GM18526 (cell line): Measurements from ENCODE around the gene HPD.
A peak's percentile ranks its signal among the peaks of the same experiment; 100 is the strongest.

Experiments
- POLR2A ChIP-seq: IDR thresholded peaks from 3 replicates; pipeline ENCODE4 v1.6.1; 2011; ENCODE audit not compliant: insufficient read length; ENCODE audit errors: extremely low read depth

Gene HPD

DNA sequence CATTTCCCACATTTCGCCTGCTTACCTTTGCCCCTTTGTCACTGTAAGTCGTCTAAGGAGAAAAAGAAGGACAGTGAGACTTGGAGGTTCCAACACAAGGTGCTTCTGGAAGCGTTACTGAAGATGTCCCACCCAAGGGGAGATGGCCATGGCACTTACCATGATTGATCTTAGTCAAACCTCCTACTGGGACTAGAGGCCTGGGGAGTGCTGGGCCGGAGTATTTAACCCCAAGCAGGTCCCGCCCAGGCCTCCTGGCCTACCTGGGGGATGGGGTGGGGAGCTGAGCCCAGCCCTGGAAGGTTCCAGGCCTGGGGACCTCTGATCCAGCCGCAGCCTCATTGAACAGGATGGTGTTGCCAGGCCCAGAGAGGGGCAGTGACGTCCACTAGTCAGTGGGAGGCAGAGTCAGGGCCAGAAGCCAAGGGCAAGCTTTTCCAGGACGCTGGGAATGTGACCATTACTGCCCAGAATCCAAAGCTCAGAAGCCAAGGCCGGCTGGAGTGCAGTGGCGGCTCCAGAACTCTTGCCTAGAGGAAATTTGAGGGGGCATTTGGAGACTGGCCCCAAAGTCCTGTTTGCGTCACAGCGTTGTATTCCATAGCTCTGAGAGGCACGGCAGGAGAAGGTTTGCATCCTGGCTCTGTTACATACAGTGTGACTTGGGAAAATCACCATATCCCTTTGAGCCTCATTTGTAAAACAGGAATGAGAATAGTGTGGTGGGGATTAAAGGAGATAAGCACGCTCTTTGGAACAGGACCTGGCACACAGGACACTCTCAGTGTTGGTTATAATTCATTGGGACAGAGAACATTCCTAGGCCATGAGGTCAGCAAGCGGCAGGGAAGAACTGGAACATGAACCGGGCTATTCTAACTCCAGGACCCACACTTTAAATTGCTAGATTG is at the start of gene HPD:
Gene HPD (minus strand): TSS at position 198 of the 911 bp plus-strand sequence. CDS start 36 bp downstream, at position 162.
- no peak for TF ChIP-seq POLR2A

DNA sequence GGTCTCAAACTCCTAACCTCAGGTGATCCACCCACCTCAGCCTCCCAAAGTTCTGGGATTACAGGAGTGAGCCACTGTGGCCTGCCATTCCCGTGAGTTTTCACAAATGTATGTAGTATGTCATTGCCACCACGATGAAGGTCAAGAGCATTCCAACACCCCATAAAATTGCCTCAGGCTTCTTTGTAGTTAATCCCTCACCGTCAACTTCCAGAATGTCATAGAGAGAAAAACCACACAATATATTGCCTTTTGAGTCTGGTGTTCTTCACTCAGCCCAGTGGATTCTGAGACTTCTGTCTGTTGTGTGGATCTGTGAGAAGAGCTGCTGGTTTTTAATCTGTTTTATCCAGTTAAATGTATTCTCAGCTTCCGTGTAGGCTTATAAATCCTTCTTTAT is 47.1 kb upstream of the HPD start:
- TF ChIP-seq POLR2A, result no peak

DNA sequence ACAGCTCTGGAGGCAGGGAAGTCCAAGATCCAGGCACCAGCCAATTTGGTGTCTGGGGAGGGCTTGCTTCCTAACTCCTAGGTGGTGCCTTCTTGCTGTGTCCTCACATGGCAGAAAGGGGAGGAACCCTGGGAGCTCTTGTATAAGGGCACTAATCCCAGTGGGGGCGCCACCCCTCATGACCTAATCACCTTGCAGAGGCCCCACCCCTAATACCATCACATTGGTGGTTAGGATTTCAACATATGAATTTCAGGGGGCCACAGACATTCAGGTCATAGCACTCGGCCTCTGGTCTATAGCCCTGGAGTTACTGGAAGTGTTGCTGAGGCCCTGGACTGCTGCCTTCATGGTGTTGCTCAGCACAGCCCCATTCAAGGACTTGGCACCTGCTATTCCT is 44.5 kb upstream of the HPD start:
- no peak for TF ChIP-seq POLR2A

DNA sequence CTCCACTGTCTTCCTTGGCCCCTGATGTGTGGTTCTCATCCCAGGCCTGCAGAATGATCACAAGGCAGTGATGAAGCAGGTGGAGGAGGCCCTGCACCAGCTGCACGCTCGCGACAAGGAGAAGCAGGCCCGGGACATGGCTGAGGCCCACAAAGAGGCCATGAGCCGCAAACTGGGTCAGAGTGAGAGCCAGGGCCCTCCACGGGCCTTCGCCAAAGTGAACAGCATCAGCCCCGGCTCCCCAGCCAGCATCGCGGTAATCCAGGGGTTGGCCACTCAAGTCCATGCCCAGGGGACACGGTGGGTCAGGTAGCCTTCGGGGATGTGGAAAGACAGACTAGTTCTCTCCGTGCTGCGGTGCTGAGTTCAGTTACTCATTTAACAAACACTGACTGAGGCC is 40.9 kb upstream of the HPD start:
- no peak for TF ChIP-seq POLR2A

GRCh38 chr12:121898287-121898686 is 39.6 kb upstream of the HPD start:
- no peak for TF ChIP-seq POLR2A

GRCh38 chr12:121894633-121895032 is 36.0 kb upstream of the HPD start:
- no peak for TF ChIP-seq POLR2A

GRCh38 chr12:121893961-121894460 is 35.4 kb upstream of the HPD start:
- no peak for TF ChIP-seq POLR2A

DNA sequence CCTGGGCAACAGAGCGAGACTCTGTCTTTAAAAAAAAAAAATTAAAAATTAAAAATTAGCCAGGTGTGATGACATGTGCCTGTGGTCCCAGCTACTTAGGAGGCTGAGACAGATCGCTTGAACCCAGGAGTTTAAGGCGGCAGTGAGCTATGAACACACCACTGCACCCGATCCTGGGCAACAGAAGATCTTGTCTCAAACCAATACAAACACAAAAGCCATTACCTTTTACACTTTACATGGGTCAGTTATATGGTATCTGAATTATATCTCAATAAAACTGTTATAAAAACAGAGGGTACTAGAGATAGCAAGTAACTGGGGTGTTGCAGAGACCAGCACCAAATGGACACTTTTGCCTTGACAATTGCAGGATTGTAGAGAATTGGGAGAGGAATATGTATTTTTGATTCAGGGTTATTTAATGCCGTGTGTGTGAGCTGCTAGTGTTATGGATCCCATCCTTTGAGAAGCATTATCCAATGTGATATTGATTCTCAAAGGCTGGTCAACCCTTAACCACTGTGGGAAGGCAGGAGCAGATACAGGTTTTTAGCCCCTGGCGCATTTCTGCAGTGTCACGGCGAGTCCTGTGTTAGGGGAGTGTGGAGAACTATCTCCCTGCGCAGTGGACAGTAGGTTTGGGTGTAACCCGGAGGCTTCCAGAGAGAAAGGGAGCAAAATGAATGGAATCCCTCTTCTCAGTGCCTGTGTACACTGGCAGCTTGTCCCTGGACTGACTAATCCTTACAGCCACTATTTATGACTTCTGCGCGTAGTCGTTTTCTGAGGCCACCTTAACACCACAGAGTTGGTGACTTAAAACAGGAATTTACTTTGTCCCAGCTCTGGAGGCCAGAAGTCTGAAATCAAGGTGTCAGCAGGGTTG is 34.3 kb upstream of the HPD start:
- no peak for TF ChIP-seq POLR2A

DNA sequence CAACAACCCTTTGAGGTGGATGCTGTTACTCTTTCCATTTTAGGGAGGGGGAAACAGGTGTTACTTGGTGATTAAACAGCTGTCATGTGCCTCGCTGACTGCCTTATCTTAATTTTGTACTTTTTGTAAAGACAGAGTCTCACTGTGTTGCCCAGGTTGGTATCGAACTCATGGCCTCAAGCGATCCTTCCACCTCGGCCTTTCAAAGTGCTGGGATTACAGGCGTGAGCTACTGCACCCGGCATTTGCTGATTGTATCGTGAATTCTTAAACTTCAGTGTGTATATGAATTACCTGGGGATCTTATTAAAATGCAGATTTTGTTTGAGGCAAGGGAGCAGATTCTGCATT is 30.6 kb upstream of the HPD start:
- no peak for TF ChIP-seq POLR2A

DNA sequence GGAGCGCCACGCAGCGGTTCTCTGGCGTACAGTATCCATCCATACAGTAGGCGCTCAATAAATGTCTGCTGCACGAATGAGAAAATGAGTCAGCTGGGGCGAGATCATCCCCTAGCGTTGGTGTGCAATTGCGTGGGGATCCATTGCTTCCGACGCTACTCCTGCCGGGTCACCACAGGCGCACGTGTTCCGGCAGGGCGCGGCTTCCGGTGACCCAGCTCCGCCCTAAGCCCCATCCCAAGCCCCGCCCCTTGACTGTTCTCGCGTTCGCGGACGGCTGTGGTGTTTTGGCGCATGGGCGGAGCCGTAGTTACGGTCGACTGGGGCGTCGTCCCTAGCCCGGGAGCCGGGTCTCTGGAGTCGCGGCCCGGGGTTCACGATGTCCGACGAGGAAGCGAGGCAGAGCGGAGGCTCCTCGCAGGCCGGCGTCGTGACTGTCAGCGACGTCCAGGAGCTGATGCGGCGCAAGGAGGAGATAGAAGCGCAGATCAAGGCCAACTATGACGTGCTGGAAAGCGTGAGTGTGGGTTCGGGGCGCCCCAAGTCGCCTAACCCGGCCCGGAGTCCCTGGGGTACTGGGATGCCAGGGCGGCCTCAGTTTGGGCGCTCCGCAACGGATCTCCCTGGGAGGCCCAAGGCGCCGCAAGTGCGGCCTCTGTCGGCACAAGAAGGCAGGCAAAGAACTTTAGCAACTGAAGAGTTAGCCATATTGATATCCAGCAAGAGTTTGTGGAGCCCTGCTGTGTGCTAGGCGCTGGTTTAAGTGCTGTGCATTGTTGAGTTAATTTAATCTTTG is 30.0 kb upstream of the HPD start, which contains the start of gene PSMD9:
Gene PSMD9 (plus strand): TSS at position 313 of the 796 bp plus-strand sequence. CDS start 67 bp downstream, at position 380.
- TF ChIP-seq POLR2A, result peak; percentile 88

DNA sequence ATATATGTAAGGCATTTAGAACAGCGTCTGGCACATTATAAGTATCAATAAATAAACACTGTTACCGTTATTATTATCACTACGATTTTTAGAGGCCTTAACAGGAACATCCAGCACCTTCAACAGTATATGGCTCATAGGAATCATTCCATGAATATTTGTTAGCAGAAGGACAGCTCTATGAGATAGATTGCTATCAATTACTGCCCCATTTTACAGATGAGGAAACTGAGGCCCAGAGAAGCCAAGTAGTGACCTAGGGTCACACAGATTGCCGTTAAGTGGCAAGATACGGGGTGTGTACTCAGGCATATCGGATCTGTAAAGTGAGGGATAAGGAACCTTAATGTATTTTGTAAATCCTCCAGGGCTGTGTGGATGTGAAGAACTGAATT is 29.4 kb upstream of the HPD start:
- TF ChIP-seq POLR2A, result no peak

- TF ChIP-seq POLR2A, result no peak
Measured at GRCh38 chr12:121883315-121883660, 24.6 kb upstream of the HPD start.

- no peak for TF ChIP-seq POLR2A
Measured at GRCh38 chr12:121875582-121875981, 16.9 kb upstream of the HPD start.

DNA sequence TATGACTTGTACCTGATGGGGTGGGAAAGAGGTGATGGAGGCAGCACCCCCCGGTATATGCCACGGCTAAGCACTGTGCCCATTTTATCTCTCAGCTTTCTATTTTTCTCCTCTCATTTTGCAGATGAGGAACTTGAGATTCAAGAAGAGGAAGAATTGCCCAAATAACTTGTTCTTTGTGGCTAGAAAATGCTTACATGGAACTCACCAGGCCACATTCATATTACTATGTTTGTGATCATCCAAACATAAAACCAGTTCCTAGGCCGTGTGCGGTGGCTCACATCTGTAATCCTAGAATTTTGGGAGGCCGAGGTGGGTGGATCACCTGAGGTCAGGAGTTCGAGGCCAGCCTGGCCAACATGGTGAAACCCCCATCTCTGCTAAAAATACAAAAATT is 15.4 kb upstream of the HPD start:
- no peak for TF ChIP-seq POLR2A

DNA sequence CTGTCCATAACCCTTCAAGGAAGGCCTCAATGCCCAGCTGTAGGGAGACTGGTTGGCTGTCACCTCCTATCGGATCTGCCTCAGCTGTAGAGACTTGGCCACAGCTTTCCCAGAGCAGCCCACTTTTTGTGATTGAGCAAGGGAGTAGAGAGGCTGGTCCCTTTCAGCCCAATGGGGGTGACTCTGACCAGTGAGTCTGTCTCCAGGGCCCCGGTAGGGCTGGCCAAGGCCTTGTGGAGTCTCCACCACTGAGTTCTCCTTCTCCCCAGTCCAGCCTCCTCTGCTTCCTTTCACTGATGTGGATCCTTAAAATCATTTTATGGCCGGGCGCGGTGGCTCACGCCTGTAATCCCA is 14.5 kb upstream of the HPD start:
- TF ChIP-seq POLR2A, result no peak
